Embryonic facial prominence (tissue), 1 donor: ENCODE measurements around the gene RAB8B.
A peak's percentile ranks its signal among the peaks of the same experiment; 100 is the strongest.

Experiments
- DNase-seq: peaks from one replicate; pipeline ENCODE4 v3.0.0-alpha.2; 2016; ENCODE audit errors: extremely low spot score

The RAB8B gene

DNA sequence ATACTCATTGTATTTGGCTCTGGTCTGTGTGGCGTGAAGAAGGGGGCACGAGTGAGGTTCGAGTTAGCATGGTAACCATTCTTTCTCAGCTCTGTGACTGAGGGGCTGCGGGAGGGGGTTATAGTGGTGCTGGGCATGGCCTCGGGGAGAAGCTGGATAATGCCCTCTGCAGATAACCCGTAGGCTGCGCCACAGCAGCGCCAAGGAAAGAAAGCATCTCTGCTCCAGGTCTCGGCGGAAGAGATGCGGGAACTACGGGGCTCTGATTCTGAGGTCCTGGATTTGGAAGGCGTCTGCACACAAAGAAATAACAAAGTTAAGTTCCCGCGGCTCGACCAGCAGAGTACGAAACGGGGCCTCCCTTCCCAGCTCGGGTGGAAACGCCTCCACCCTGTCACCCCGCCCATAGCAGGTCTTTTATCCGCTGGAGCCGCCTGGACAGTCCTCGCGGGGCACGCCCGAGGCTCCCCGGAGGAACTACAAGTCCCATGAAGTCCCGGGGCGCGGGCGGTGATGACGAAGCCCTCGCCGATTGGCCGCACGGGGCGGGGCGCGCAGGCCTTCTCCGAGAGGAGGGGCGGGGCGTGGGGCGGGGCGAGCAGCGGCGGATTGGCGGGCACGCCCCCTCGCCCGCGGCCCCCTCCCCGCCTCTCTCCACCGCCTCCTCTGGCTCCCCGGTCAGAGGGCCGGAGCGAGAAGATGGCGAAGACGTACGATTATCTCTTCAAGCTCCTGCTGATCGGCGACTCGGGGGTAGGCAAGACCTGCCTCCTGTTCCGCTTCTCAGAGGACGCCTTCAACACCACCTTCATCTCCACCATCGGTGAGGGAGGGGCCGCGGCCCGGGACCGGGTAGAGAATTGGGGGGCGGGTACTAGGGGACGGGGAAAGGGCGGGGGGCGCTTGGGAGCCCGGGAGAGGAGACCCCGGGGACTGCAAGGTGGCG lies at the start of gene RAB8B:
TSS of gene RAB8B (plus strand) at position 681 of the 946 bp plus-strand sequence. CDS start at position 700, 19 bp downstream.
- DNase-seq, result peak; percentile 90

DNA sequence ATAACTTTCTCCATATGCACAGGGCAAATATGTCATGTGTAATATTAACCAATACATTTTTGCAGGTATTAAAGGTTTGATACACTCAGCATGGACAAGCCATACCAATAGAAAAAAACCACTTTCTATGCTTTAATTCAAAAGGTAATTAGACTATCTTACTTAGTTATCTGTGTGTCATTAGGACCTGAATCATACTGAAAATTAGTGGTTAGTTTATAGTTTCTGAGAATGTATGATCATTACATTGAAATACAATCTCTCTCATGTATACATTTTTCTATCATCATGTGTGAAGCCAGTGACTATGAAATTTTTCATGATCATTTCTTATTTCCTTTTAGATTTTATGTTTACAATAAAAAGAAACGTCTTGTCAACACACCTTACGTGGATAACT lies 48.5 kb upstream of the RAB8B start:
- DNase-seq, result no peak

DNA sequence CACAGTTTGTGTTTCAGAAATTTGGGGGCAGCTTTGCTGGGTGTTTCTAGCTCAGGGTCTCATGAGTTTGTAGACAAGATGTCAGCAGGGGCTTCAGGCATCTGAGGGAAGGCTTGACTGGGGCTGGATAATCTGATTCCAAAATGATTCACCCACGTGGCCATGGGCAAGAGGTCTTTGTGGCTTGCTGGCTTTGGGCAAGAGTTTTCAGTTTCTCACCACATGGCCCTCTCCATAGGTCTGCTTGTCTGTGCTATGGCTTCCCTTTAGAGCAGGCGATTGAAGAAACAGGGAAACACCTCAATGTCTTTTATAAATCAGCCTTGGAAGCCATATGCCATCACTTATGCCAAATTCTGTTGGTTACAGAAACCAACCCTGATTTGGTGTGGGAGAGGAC lies 44.0 kb upstream of the RAB8B start:
- no peak for DNase-seq

DNA sequence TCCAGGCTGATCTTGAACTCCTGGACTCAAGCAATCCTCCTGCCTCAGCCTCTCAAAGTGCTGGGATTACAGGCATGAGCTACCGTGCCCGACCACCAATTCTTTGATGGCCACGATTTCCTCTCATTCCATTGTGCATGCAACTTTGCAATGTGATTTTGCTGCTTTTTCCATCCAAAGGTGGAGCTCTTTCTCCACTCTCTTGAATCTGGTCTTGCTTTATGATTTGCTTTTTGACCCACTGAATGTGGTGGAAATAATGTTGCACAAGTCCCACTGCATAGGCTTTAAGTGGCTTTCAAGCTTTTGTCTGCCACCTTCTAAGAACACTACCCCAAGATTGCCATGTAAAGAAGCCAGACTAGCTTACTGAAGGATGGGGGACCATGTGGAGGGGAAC lies 42.7 kb upstream of the RAB8B start:
- no peak for DNase-seq

DNA sequence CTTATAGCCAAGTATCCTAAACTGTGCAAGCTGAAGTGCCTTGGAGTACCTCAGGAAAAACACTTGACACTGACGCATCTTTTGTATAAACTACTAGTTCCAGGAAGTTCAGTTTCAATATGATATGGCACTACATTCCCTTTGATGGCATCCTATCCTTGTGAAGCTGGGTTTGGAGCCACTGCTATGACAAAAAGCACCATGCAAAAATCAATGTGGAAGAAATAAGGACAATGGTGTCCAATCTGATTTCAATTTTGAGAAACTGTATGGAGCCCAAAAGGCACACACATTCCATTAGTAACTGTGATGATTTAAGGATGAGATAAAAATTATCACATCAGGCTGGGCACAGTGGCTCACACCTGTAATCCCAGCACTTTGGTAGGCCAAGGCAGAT lies 37.7 kb upstream of the RAB8B start:
- no peak for DNase-seq

DNA sequence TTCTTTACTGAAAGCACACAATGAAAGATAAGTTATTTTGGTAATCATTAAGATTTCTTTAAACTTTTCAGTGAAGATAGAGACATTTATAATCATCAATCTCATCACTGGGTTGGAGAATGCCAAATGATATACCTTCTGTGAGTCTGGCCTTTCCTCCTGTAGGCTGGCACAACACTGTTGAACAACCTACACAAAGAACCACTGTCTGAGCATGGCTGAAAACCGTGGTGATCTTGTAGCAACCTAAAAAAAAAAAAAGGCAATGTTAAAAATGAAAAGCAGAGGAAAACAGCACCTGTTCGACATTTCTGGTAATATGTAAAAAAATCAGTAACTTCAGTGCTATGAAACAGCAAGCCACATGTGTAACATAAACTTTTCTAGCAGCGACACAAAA lies 33.9 kb upstream of the RAB8B start:
- DNase-seq, result no peak

DNA sequence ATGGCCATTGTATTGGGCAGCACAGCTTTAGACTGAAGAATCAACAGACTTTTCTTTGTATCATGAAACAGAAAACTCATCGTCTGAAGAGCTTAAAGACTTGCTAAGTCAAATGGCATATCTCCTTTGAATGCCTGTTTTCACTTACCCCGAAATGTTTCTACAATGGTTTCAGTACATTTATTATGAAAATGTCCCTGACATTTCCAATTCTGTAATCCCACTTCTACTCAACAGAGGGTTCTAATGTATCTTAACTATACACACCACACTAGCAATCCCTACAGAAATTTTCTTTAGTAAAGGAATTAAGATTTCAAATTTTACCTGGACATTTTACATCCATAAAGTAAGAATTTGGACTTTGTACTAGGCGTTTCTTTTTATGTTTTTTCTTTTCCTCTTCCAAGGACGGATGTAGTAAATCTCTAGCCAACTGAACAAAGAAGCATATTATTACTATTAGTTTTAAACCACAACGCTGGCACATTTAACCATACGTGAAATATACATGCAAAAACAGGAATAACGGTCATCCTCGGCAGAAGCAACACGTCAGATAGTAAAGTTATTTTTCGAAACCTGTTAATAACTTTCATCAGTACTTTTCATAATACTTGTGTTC lies 33.2 kb upstream of the RAB8B start:
- DNase-seq, result no peak

DNA sequence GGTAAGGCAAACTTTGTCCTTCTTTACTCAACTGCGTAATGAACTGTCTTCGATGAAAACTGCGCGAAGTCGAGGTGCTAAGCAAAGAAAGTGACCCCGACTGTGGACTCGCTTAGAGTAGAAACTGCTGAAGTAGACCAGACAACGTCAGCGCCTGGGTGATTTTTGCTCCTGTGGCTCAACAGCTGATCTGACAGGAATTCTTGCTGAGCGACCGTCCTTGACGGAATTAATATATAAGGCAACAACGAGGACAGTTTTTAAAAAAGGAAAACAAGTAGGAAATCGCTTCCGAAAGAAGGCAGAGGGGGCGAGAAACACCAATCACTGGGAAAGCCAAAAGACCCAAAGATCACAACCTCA lies 32.7 kb upstream of the RAB8B start:
- no peak for DNase-seq

DNA sequence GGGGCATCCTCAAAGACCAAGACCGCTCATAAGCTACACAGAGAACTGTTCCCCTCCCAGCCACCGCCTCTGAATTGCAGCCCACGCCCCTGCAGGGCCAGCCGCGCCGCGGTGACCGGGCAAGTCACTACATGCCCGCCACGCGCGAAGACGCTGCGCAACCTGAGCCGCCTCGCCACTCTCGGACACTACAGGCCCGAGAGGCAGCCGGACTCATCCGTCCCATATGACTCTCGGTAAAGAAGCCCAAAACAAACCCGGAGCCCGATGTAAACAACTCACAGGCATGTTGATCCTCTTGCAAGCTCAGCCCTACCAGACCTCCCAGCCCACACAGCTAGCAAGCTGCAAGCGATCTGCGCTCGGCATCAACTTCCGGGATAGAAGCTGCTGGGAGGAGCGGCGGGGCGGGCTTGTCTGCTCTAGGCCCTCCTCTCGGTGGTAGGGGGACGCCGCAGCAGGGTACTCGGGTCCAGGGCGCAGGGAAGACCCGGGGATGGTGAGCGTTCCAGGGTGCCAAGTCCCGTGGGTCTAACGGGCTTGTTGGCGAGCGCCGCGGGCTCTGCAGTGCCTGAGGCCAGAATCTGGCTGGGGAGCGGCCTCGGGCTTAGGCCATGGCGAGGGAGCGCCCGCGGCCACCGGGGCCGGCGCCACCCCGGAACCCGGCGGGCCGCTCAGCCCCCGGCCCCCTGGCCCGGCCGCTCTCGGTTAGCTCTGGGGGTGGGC lies 32.1 kb upstream of the RAB8B start, which contains the start of gene RPS27L:
TSS of gene RPS27L (minus strand) at position 360 of the 726 bp plus-strand sequence. CDS start at position 288, 72 bp downstream.
- DNase-seq, result peak; percentile 87

DNA sequence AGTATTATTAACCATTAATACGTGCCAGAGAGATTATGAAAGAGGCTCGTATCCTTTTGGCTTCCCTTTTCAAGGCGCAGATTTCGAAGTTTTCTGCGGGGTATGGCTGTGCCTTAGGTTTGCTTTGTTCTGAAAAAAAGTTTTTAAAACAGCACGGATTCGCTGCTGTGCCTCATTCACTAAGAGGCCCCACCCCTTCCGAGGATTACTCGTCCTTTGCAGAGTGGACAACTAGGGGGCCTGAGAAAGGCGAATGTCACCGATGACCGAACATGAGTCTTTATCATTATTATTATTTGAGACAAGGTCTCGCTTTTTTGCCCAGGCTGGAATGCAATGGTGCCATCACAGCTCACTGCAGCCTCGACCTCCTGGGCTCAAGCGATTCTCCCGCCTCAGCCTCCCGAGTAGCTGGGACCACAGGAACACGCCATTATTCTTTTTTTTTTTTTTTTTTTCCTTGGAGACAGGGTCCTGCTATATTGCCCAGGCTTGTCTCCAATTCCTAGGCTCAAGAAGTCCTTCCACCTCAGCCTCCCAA lies 31.4 kb upstream of the RAB8B start:
- no peak for DNase-seq

DNA sequence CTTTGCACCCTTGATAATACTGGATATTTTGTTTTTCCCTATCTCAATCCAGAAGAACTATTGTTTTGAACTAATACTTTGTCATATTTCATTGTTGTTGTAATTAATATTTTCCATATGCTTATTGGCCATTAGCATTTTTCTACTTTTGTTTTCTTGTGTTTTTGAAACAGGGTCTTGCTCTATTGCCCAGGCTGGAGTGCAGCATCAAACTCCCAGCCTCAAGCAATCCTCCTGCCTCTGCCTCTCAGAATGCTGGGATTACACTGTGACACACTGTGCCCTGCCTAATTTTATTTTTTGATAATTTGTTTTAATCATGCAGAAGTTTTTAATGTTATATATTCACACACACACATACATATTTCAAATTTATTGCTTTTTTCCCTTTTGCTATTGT lies 28.8 kb upstream of the RAB8B start:
- no peak for DNase-seq

DNA sequence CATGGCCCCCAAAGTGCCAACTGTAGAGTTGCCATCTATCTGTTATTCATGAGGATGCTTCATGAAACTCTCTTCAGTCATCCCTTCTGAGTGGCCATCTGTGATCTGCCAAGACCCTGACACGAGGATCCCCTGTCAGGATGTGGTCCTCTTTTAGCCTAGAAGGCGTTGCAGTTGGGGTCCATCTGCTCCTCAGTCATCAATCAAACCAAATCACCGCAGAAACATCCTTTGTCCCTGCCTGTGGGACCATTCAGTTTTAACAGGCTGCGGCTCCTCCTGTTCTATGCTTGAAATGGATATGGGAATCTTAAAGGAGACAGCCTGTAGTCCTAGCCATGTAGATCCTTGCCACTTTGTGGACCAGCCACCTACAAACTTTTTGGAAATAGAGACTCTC lies 26.2 kb upstream of the RAB8B start:
- DNase-seq, result no peak

DNA sequence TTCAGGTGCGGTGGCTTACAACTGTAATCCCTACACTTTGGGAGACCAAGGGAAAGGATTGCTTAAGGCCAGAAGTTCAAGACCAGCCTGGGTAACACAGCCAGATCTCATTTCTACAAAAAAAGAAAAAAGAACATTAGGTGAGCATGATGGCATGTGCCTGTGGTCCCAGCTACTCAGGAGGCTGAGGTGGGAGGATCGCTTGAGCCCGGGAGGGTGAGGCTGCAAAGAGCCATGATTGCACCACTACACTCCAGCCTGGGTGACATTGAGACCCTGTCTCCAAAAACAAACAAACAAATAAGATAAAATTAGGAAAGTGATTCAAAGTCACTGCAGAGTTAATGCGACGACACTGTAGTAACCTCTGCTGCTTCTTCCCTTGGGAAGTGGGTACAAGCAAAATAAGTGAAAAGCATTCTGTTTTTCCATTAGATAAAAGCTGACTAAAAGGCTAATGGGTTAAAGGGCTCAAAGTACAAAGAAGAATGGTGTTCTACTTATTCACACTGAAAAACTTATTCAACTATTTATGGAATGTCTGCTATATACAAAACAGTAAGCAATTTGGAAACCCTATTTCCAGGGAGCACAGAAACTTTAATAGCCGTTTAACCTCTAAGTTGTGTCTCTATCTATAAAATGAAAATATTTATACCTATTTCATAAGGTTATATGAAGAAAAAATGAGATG lies 24.1 kb upstream of the RAB8B start:
- no peak for DNase-seq

DNA sequence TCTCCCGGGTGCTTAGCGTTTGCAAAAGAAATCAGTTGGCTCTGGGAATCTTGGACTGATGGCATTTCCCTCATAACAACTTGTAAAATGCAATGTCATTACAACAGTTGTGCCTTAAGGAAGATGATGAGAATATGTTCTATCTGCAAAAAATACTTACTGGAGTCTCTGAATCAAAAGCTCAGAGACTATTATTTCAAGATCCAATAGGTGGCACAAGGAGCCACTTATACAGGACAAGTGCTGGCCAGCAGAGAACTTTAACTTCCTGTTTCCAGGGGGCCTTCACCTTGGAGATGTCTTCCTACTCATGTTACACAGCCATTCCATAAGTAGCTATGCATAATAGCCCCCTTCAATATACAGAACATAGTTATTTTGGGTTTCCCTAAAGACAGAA lies 23.2 kb upstream of the RAB8B start:
- DNase-seq, result no peak

DNA sequence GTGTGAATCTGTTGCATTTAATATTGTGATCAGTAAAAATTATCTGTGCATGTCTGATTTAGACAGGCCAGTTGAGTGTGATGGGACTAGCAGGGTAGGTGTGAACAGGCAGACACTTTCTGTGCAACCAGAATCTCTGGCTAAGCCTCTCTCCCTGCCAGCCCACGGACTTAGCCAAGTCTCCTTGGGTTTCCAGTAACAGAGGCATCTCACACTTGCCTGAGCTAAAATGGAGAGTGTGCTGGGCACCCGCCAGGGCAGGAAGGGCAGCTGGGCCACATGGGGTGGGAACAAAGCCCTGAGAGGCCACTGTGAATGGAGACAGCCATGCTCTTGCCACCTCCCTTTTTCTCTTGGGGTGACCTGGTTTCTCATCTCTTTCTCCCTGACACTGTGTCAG lies 19.6 kb upstream of the RAB8B start:
- DNase-seq, result no peak

DNA sequence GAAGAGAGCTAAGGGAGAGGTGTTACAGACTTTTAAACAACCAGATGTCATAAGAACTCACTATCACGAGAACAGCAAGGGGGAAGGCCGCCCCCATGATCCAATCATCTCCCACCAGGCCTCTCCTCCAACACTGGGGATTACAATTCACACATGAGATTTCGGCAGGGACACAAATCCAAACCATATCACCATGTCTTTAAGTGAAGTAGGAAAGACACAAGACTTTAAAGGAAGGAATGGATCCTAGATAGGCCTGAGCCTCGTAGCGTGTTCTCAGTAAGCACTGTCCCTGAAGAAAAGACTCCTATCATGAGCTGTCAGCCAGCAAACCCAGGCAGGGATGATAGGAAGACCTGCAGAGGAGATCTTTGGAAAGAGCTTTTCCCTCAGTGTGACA lies 17.0 kb upstream of the RAB8B start:
- no peak for DNase-seq

DNA sequence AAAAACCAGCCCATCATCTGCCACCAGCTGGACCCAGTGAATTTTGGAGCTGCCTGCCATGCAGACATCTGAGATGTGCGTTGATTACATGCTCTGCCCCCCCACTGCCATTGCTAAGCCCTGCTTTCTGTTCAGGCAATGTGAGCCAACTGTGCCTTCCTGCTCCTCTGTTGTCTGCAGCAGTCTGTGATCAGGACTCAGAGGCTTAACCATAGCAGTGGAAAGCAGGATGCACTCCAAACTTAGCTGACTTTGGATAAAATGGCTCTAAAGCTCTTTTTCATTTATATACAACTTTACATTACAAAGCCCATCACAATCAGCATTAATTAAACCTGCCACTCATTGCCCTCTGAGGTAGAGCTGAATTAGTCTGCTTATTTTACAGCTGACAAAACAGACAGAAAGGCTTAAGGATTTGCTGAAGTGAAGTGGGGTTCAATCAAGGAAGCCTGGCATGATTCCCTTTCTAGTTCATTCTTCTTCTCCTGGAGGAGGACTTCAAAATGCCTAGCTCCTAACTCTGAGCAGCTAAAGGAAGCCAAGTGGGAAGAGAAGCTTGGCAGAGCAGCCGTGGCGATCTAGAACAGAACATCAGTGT lies 16.5 kb upstream of the RAB8B start:
- no peak for DNase-seq

DNA sequence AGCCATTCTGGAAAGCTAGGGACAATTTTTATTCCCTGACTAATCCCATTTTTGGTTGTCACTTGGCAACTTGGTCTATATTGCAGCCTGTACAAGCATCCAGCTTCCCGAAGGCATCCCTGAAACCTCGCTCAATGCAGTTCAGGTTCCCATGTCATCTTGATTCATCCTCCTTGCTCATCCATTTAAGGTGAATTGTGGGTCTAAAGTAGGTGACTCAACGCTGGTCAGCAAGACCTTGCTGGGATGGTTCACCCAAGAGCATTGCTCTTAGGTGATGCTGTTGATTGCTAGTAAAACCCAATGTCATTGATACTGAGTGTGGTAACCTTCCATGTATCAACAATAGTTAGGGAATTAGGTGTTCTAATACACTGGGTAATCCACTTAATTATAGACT lies 13.1 kb upstream of the RAB8B start:
- no peak for DNase-seq

DNA sequence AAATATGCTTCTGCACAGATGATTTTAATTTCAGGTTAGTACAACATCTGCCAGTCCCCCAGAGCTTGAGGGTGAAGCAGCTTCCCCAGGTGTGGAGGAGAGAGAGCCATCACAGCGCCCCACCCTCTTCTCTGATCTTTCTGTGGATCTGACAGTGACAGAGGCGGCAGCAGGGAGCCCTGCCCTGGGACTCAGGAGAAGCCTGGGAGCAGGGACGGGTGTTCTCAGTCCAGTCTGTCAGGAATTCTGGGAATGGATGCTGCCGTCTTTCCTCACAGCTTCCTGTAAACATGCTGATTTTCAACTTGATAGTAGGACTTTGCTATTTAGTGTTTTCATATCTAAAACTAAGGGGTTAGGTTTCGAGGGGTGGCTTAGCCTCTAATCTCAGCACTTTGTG lies 11.4 kb upstream of the RAB8B start:
- DNase-seq, result no peak

DNA sequence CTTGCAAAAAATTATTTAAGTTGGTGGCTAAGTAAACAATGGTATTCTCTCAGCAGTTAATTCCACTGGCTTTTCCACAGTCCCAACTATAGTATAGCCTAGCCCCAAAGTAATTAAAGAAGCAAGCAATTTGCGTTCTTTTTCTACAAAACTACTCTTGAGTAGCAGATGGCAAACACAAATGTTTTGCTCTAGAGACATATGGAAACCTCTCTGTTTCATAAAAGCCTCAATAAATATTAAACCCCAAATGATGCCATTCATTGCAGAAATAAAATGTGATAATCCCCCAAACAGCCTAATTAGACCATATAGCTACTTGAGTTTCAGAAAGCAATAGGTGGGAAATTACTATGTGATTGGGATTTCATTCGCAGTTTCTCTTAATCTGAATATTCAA lies 8.7 kb upstream of the RAB8B start:
- DNase-seq, result no peak

DNA sequence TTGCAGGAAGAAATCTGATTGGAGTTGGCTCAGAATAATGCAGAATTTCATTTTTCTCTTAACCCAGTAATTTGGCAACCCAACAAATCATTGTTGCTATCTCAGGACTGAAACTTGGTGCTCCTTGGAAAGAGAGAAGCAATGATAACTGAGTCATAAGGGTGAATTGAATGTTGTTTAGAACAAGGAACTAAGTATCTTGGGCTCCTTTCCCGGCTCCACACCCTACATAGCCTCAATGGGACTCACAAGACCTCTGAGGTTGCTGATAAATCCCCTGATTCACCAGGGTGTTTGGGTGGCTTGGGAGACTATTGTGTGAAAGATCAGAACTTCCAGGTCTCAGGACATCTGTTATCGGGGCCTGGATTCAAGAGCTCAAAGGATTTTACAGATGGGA lies 7.8 kb upstream of the RAB8B start:
- DNase-seq, result no peak
